Lower lobe of right lung (tissue), 2 donors: ENCODE measurements around the gene NKAPL. TPM values are rescaled to one million over a fixed set of nuclear protein-coding genes. Genes with fewer than 3 reads are reported as not detected.

Source experiments
- ATAC-seq, 2 donors: fragments of 200-7000 bp; cut with Tn5 transposase; one replicate each; pipeline ENCODE4 v1.9.1; 2020 to 2022; ENCODE audit warnings: mild to moderate bottlenecking in 2 of 2, moderate library complexity in 2 of 2
- DNase-seq: peaks from one replicate; pipeline ENCODE4 v3.0.0-alpha.2; 2020
- H3K27ac ChIP-seq: fragments of 200-600 bp; one replicate; pipeline ENCODE4 v1.8.0; 2022
- H3K27me3 ChIP-seq: fragments of 200-600 bp; one replicate; pipeline ENCODE4 v1.8.0; 2022; ENCODE audit warnings: low read depth
- H3K36me3 ChIP-seq: fragments of 200-600 bp; one replicate; pipeline ENCODE4 v1.8.0; 2022; ENCODE audit warnings: mild to moderate bottlenecking
- H3K4me1 ChIP-seq: fragments of 200-600 bp; one replicate; pipeline ENCODE4 v1.8.0; 2022
- H3K4me3 ChIP-seq: fragments of 200-600 bp; one replicate; pipeline ENCODE4 v1.8.0; 2022; ENCODE audit warnings: mild to moderate bottlenecking
- H3K9me3 ChIP-seq: fragments of 200-600 bp; one replicate; pipeline ENCODE4 v1.8.0; 2022
- CTCF ChIP-seq: fragments of 200-600 bp; IDR thresholded peaks from one replicate; pipeline ENCODE4 v1.8.0; 2022; ENCODE audit warnings: antibody characterized with exemption, mild to moderate bottlenecking
- intact Hi-C: fragments of 100-400 bp; cut with DNase I; formaldehyde crosslinking; loops from one replicate; pipeline ENCODE4 v1.11.0; 2022
- total RNA-seq: library from RNA; stranded (reverse); fragmentation: NEBNext Ultra II Directional; extraction: Animal tissue kit (Norgen Biotek cat#: 25700); gene quantifications from one replicate; pipeline ENCODE4 v1.2.1, GENCODE V29; 2021
- donor health status: DM: no; HTN: yes; CAD: no; lungs with severe emphysema.

NKAPL gene
- total RNA-seq, 1 donor from 2014 or later = 0.30 TPM

GRCh38 chr6:28224131-28225055, 34.7 kb upstream of the NKAPL start:
- H3K27ac ChIP-seq = peak overlapping the region; percentile 80
- ATAC-seq = peak in 1 of 2 donors; percentile 2
- intact Hi-C loops = no loop called here
- H3K27me3 ChIP-seq = no peaks in the 10 kb centered on the region
- TF ChIP-seq CTCF = no peak
- DNase-seq = no peak
- H3K4me3 ChIP-seq = peak overlapping the region; percentile 82
- H3K36me3 ChIP-seq = peaks cover 25% of the 10 kb centered on the region
- no peaks in the 10 kb centered on the region for H3K9me3 ChIP-seq
- peaks cover 15% of the 10 kb centered on the region for H3K4me1 ChIP-seq

GRCh38 chr6:28225056-28225834, 33.9 kb upstream of the NKAPL start, which contains the start of gene ZSCAN9:
TSS of gene ZSCAN9 (plus strand) at chr6:28225275. CDS start at chr6:28227085, 1,810 bp downstream.
- TF ChIP-seq CTCF = no peak
- peak within 1 kb of the TSS; percentile 80 for H3K27ac ChIP-seq
- H3K36me3 ChIP-seq = peaks cover 33% of the 10 kb centered on the region
- no peaks in the 10 kb centered on the region for H3K9me3 ChIP-seq
- peak within 1 kb of the TSS; percentile 82 for H3K4me3 ChIP-seq
- peak; percentile 90 for DNase-seq
- peak; percentile 97 to 99 for ATAC-seq
- H3K27me3 ChIP-seq = no peaks in the 10 kb centered on the region
- intact Hi-C loops = no loop called here
- peaks cover 14% of the 10 kb centered on the region for H3K4me1 ChIP-seq

GRCh38 chr6:28226460-28226859, 32.6 kb upstream of the NKAPL start:
- no peak for ATAC-seq

GRCh38 chr6:28232785-28233184, 26.3 kb upstream of the NKAPL start:
- H3K27me3 ChIP-seq = no peaks in the 10 kb centered on the region
- intact Hi-C loops = no loop called here
- TF ChIP-seq CTCF = no peak
- DNase-seq = no peak
- no peak for ATAC-seq
- peaks cover 63% of the 10 kb centered on the region for H3K36me3 ChIP-seq
- H3K4me3 ChIP-seq = no peak overlapping the region
- H3K9me3 ChIP-seq = no peaks in the 10 kb centered on the region
- H3K27ac ChIP-seq = no peak overlapping the region
- H3K4me1 ChIP-seq = no peaks in the 10 kb centered on the region

More at GRCh38 chr6:28226460-28226859, 32.6 kb upstream of the NKAPL start:
- TF ChIP-seq CTCF = no peak
- no peak for DNase-seq
- Histone ChIP-seq H3K36me3 (peaks cover 45% of the 10 kb centered on the region), H3K4me1 (peaks cover 14% of the 10 kb centered on the region), H3K27ac (no peak overlapping the region), H3K9me3 (no peaks in the 10 kb centered on the region), H3K27me3 (no peaks in the 10 kb centered on the region), H3K4me3 (no peak overlapping the region)
- intact Hi-C loops = no loop called here

- intact Hi-C loops = no loop called here
- Histone ChIP-seq H3K4me3 (no peak overlapping the region), H3K36me3 (peaks cover 31% of the 10 kb centered on the region), H3K27me3 (no peaks in the 10 kb centered on the region), H3K27ac (no peak overlapping the region), H3K4me1 (no peaks in the 10 kb centered on the region), H3K9me3 (no peaks in the 10 kb centered on the region)
- TF ChIP-seq CTCF = no peak
- ATAC-seq = no peak
- DNase-seq = no peak
Measured at GRCh38 chr6:28235912-28236452, 23.1 kb upstream of the NKAPL start.
